ENCODE results near the gene RARA.

- TF ChIP-seq CTCF (IDR thresholded peaks at IDR 0.05): no peak
- no peak for TF ChIP-seq POLR2AphosphoS5 (IDR thresholded peaks at IDR 0.05)
- no peak for TF ChIP-seq POLR2A (IDR thresholded peaks at IDR 0.05)
- no peak for TF ChIP-seq EP300 (IDR thresholded peaks at IDR 0.05)
Measured at GRCh38 chr17:40366861-40367518, 58.0 kb downstream of the RARA start.

All from stomach (tissue), 4 donors.